T-cell (primary cell): ENCODE data around the gene KRT27. TPM values are rescaled to one million over a fixed set of nuclear protein-coding genes. Genes with fewer than 3 reads are reported as not detected.

Experiments used
- total RNA-seq, 35 experiments: library from RNA in 6 of 35; stranded (reverse) in 6 of 35; fragments of 120-200 nt in 1 of 35; gene quantifications; one replicate each; pipeline versions ENCODE4 v1.2.1 to v1.2.4 and lab custom pipeline; 2013 to 2026

KRT27 gene
- total RNA-seq, 5 donors from 2014 or later (not counting 1 experiment from before 2014, with no cell fraction given) = not detected

Other genes starting within 250 kb of the KRT27 start
- gene CCR7, start 217.1 kb downstream of the KRT27 start, total RNA-seq = 100 to 1,000 TPM; 173 to 438 (median 340) TPM
- gene SMARCE1, start 134.7 kb downstream of the KRT27 start, total RNA-seq = 10 to 100 TPM; 72.6 to 80.8 (median 75.8) TPM
- not detected for gene KRT222, start 117.4 kb downstream of the KRT27 start, total RNA-seq
- not detected for gene KRT24, start 78.8 kb downstream of the KRT27 start, total RNA-seq
- not detected for gene KRT25, start 27.2 kb downstream of the KRT27 start, total RNA-seq
- not detected for gene KRT26, start 10.3 kb downstream of the KRT27 start, total RNA-seq
- not detected for gene KRT28, start 17.4 kb upstream of the KRT27 start, total RNA-seq
- 10 to 100 TPM; 27.2 to 35.3 (median 31.4) TPM for gene KRT10, start 40.1 kb upstream of the KRT27 start, total RNA-seq
- under 1 TPM in 1 of 5 donors, not detected in 4; 0.10 TPM for gene KRT12, start 84.7 kb upstream of the KRT27 start, total RNA-seq
- gene KRT20, start 102.7 kb upstream of the KRT27 start, total RNA-seq = under 1 TPM in 1 of 5 donors, not detected in 4; 0.47 TPM
- gene KRT23, start 155.1 kb upstream of the KRT27 start, total RNA-seq = not detected
- not detected for gene KRT39, start 184.4 kb upstream of the KRT27 start, total RNA-seq
- gene KRT40, start 201.8 kb upstream of the KRT27 start, total RNA-seq = not detected
- not detected for gene KRTAP3-3, start 211.6 kb upstream of the KRT27 start, total RNA-seq
- gene KRTAP3-2, start 217.4 kb upstream of the KRT27 start, total RNA-seq = not detected
- not detected for gene KRTAP3-1, start 226.6 kb upstream of the KRT27 start, total RNA-seq
- gene KRTAP1-5, start 244.7 kb upstream of the KRT27 start, total RNA-seq = not detected
- gene KRTAP1-4, start 247.6 kb upstream of the KRT27 start, total RNA-seq = not detected